ENCODE measurements around the gene TLCD4. TPM values are rescaled to one million over a fixed set of nuclear protein-coding genes. Genes with fewer than 3 reads are reported as not detected.
A peak's percentile ranks its signal among the peaks of the same experiment; 100 is the strongest.

TLCD4 gene
- total RNA-seq, 1 experiment from 2014 or later = 2.0 TPM

DNA sequence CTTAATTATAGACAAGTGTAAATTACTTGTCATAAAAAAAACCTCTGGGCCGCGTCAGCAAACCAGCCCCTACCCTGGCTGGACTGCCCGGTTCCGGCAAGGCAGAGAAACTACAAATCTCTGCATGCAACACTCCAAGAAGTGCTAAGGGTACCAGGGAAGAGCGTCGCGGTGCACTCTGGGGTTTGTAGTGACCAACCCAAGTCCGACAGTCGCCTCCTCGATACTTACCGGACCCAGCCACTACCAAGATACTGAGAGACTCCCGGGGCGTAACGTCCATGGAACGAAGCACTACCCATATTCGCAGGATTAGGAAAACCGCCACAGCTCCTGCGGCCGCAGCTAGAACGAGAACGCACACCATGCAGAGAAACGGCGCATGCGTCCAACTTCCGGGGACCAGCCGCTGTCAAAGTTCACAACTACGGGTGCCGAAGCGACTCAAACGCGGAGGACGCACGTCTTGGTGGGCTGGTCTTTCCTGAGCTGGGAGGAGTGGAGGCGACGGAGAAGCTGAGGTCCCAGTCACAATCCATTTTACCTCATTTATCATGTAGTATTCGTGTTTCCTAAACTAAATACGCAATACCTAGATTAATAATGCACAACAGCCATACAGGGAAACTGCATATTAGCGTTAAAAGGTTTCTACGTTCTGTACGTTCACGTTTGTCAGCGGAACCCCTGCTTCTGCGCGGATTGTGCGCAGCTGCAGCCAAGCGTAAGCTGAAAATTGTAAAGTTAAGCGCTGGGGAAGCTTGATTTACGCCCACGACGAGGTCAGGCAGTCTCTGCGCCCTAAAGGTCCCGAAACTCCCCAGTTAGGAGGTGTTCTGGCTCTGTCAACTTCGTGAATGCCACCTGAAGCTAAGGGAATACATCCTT lies 44.4 kb upstream of the TLCD4 start, which contains the start of gene ALG14 (continued):
- TF ChIP-seq, protein P1, sequence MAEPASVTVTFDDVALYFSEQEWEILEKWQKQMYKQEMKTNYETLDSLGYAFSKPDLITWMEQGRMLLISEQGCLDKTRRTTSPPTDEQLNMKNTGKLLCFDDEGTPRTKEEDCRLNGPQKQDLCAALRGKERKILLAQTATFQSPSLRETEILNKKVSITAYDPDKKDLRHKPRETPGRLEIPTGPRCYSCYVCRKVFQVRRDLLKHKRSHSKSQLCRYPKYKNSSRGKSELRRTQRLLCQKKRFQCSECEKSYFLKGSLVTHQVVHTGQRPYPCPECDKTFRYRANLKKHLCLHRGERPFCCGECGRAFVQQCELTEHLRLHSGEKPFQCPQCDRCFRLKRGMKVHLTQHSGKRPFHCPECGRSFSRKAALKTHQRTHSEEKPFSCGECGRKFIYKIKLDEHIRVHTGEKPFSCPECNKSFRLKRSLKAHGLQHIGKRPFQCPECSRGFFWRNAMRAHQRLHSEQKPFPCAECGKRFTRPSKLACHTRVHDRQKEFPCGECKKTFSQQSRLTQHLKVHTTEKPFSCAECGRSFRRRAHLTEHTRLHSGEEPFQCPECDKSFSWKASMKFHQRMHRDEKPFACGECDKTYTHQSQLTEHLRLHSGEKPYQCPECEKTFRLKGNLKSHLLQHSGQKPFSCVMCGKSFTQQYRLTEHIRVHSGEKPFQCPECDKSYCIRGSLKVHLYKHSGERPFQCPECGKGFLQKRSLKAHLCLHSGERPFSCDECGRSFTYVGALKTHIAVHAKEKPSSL (CRISPR knock-in tag; conservative IDR thresholded peaks at IDR 0.05) = no peak
- TF ChIP-seq ETV6 (CRISPR knock-in tag; IDR thresholded peaks at IDR 0.05) (0 out of 2 replicates have a peak, but pooled peaks have one; percentile 73), SOX15 (CRISPR knock-in tag; IDR thresholded peaks at IDR 0.05) (no peak), FOXJ3 (CRISPR knock-in tag; IDR thresholded peaks at IDR 0.05; ENCODE audit: borderline replicate concordance) (no peak), JAZF1 (CRISPR knock-in tag; IDR thresholded peaks at IDR 0.05) (no peak), ZNF416 (CRISPR knock-in tag; IDR thresholded peaks at IDR 0.05) (no peak), ZNF232 (CRISPR knock-in tag; IDR thresholded peaks at IDR 0.05) (no peak), SMAD4 (CRISPR knock-in tag; IDR thresholded peaks at IDR 0.05) (no peak)
- TF ChIP-seq, protein P2, sequence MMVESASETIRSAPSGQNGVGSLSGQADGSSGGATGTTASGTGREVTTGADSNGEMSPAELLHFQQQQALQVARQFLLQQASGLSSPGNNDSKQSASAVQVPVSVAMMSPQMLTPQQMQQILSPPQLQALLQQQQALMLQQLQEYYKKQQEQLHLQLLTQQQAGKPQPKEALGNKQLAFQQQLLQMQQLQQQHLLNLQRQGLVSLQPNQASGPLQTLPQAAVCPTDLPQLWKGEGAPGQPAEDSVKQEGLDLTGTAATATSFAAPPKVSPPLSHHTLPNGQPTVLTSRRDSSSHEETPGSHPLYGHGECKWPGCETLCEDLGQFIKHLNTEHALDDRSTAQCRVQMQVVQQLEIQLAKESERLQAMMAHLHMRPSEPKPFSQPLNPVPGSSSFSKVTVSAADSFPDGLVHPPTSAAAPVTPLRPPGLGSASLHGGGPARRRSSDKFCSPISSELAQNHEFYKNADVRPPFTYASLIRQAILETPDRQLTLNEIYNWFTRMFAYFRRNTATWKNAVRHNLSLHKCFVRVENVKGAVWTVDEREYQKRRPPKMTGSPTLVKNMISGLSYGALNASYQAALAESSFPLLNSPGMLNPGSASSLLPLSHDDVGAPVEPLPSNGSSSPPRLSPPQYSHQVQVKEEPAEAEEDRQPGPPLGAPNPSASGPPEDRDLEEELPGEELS (CRISPR knock-in tag; IDR thresholded peaks at IDR 0.05) = no peak
- TF ChIP-seq, protein P3, sequence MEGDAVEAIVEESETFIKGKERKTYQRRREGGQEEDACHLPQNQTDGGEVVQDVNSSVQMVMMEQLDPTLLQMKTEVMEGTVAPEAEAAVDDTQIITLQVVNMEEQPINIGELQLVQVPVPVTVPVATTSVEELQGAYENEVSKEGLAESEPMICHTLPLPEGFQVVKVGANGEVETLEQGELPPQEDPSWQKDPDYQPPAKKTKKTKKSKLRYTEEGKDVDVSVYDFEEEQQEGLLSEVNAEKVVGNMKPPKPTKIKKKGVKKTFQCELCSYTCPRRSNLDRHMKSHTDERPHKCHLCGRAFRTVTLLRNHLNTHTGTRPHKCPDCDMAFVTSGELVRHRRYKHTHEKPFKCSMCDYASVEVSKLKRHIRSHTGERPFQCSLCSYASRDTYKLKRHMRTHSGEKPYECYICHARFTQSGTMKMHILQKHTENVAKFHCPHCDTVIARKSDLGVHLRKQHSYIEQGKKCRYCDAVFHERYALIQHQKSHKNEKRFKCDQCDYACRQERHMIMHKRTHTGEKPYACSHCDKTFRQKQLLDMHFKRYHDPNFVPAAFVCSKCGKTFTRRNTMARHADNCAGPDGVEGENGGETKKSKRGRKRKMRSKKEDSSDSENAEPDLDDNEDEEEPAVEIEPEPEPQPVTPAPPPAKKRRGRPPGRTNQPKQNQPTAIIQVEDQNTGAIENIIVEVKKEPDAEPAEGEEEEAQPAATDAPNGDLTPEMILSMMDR (IDR thresholded peaks at IDR 0.05) = no peak

DNA sequence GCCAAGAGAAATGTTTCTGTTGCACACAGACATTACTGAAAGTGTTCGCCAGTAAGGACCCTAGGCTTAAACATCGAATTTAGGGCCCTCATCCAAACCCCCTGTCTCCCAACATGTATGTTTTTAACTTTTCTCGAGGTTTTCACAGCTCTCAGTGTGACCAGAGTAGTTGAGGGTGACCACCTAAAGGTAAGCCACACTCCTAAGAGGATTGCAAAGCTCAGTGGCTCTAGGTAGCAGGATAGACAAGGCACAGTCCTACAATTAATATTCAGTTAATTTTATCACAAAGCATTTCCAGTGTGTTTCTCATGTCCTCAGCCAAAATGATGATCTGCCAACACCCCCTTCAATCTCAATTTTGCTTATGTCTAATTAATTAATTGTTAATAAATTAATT lies 43.7 kb upstream of the TLCD4 start:
- H3K9me3 Mint-ChIP-seq = no peaks in the 10 kb centered on the region
- ChIA-PET CTCF (interaction anchor here (0.8 to 3.8 kb wide), 9 partner anchors 11 to 219 kb away, joined by 3 to 44 read pairs (median 7); partner anchors contain the start of genes RWDD3 and TLCD4), POLR2A (no interaction called here)
- no peak overlapping the region for H3K27ac Mint-ChIP-seq
- peaks cover 2% of the 10 kb centered on the region; the same call in 1 of the 2 replicates for H3K27me3 Mint-ChIP-seq (ENCODE audit: low read depth)
- no peak for ATAC-seq
- H3K4me1 Mint-ChIP-seq = peaks cover 9% of the 10 kb centered on the region
- H3K36me3 Mint-ChIP-seq = no peaks in the 10 kb centered on the region
- no peak for DNase-seq (ENCODE audit: low spot score)
- H3K4me3 Mint-ChIP-seq = peak overlapping the region; percentile 97
- no peak for TF ChIP-seq PREB (CRISPR knock-in tag; IDR thresholded peaks at IDR 0.05; ENCODE audit: borderline replicate concordance)
- no peak for TF ChIP-seq FOXJ3 (CRISPR knock-in tag; IDR thresholded peaks at IDR 0.05; ENCODE audit: borderline replicate concordance)
- TF ChIP-seq GRHL2 (CRISPR knock-in tag; IDR thresholded peaks at IDR 0.05; ENCODE audit: insufficient replicate concordance, severe bottlenecking) = no peak
- TF ChIP-seq RELA (CRISPR knock-in tag; IDR thresholded peaks at IDR 0.05; ENCODE audit: borderline replicate concordance) = no peak
- no peak for TF ChIP-seq ZNF671 (CRISPR knock-in tag; IDR thresholded peaks at IDR 0.05)
- no peak for TF ChIP-seq CREB1 (CRISPR knock-in tag; IDR thresholded peaks at IDR 0.05)
- no peak for TF ChIP-seq E2F1 (CRISPR knock-in tag; IDR thresholded peaks at IDR 0.05)
- no peak for TF ChIP-seq NFATC4 (CRISPR knock-in tag; IDR thresholded peaks at IDR 0.05)
- TF ChIP-seq CBFB (CRISPR knock-in tag; IDR thresholded peaks at IDR 0.05; ENCODE audit: low read depth) = no peak
- no peak for TF ChIP-seq ZNF232 (CRISPR knock-in tag; IDR thresholded peaks at IDR 0.05)
- TF ChIP-seq TEAD1 (CRISPR knock-in tag; IDR thresholded peaks at IDR 0.05) = no peak
- no peak for TF ChIP-seq ZNF396 (CRISPR knock-in tag; IDR thresholded peaks at IDR 0.05; ENCODE audit: borderline replicate concordance)
- no peak; the same call in 1 of the 2 replicates for TF ChIP-seq SP1 (CRISPR knock-in tag; conservative IDR thresholded peaks at IDR 0.05)
- TF ChIP-seq, protein P4, sequence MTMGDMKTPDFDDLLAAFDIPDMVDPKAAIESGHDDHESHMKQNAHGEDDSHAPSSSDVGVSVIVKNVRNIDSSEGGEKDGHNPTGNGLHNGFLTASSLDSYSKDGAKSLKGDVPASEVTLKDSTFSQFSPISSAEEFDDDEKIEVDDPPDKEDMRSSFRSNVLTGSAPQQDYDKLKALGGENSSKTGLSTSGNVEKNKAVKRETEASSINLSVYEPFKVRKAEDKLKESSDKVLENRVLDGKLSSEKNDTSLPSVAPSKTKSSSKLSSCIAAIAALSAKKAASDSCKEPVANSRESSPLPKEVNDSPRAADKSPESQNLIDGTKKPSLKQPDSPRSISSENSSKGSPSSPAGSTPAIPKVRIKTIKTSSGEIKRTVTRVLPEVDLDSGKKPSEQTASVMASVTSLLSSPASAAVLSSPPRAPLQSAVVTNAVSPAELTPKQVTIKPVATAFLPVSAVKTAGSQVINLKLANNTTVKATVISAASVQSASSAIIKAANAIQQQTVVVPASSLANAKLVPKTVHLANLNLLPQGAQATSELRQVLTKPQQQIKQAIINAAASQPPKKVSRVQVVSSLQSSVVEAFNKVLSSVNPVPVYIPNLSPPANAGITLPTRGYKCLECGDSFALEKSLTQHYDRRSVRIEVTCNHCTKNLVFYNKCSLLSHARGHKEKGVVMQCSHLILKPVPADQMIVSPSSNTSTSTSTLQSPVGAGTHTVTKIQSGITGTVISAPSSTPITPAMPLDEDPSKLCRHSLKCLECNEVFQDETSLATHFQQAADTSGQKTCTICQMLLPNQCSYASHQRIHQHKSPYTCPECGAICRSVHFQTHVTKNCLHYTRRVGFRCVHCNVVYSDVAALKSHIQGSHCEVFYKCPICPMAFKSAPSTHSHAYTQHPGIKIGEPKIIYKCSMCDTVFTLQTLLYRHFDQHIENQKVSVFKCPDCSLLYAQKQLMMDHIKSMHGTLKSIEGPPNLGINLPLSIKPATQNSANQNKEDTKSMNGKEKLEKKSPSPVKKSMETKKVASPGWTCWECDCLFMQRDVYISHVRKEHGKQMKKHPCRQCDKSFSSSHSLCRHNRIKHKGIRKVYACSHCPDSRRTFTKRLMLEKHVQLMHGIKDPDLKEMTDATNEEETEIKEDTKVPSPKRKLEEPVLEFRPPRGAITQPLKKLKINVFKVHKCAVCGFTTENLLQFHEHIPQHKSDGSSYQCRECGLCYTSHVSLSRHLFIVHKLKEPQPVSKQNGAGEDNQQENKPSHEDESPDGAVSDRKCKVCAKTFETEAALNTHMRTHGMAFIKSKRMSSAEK (CRISPR knock-in tag; IDR thresholded peaks at IDR 0.05; ENCODE audit: borderline replicate concordance) = no peak
- no peak for TF ChIP-seq TEAD4 (CRISPR knock-in tag; IDR thresholded peaks at IDR 0.05)
- TF ChIP-seq ETV6 (CRISPR knock-in tag; IDR thresholded peaks at IDR 0.05) = no peak
